Measurements from ENCODE around the gene PRKG1. TPM values are rescaled to one million over a fixed set of nuclear protein-coding genes. Genes with fewer than 3 reads are reported as not detected.

PRKG1 gene
- polyA plus RNA-seq, 1 donor = 12.0 TPM

DNA sequence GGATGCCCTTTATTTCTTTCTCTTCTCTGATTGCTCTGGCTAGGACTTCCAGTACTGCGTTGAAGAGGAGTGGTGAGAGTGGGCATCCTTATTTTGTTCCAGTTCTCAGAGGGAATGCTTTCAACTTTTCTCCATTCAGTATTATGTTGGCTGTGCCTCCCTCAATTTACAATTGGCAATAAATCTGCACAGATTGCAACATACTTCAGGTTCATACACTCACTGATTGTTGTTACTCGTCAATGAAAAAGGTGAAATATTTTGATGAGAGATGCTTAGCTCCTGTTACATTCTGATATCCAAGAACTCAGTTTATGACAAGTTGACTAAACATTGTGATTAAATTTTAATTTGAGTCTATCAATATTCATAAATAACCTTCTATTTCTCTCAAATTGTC lies 1201.9 kb downstream of the PRKG1 start:
- Histone ChIP-seq H3K27me3 (ENCODE audit: control insufficient read depth, insufficient read depth, low read length) (no peaks in the 10 kb centered on the region), H3K9me3 (ENCODE audit: control insufficient read depth, low read depth, low read length) (no peaks in the 10 kb centered on the region)

DNA sequence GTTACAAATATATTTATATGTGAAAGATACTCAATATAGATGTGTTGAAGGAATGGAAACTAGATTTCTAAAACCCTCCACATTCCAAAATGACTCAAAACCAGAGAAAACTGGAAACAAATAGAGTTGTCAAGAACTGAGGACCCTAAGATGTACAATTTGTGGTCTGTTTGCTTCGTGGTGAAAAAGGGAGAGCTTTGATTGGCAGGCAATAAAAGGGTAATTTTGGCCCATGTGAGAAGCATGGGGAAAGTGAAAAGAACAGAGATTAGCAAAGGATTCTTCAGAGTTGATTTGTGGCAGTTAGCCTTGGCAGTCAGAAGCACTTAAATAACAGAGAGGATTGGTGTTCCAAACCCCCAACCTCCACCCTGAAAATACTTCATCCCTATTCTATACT lies 1202.7 kb downstream of the PRKG1 start:
- WGBS (ENCODE audit: insufficient coverage, low lambda C conversion rate) = 0% methylated on average over 1 of the region's 1 CpG

More for the DNA sequence above, 1201.9 kb downstream of the PRKG1 start:
- Histone ChIP-seq H3K4me1 (ENCODE audit: control insufficient read depth, insufficient read depth, low read length) (no peaks in the 10 kb centered on the region), H3K36me3 (ENCODE audit: control insufficient read depth, insufficient read depth, low read length) (no peaks in the 10 kb centered on the region), H3K4me3 (ENCODE audit: low read length) (no peak overlapping the region), H3K27ac (ENCODE audit: low read length) (no peak overlapping the region)
- no peak for DNase-seq
- 100% methylated on average over 1 of the region's 2 CpGs for WGBS (ENCODE audit: insufficient coverage, low lambda C conversion rate)

DNA sequence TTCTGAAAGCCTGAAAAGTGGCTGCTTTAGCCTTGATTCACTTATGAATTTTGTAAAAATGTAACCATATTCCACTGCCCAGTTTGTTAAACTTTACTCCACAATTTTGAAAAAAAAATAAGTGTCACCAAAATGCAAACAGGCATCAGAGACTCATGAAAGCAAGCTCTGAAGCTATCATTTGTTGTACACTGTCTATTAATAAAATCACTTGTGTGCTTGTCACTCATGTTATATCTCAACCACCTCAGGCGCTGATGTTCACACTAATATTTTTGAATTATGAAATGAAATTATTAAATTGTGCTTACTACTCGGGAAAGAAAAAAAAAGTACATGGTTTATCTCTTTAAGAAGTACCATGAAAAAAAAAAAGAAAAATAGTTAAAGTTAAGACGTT lies 1205.3 kb downstream of the PRKG1 start:
- Histone ChIP-seq H3K27me3 (ENCODE audit: control insufficient read depth, insufficient read depth, low read length) (no peaks in the 10 kb centered on the region), H3K27ac (ENCODE audit: low read length) (no peak overlapping the region), H3K9me3 (ENCODE audit: control insufficient read depth, low read depth, low read length) (no peaks in the 10 kb centered on the region), H3K4me1 (ENCODE audit: control insufficient read depth, insufficient read depth, low read length) (no peaks in the 10 kb centered on the region), H3K4me3 (ENCODE audit: low read length) (no peak overlapping the region), H3K36me3 (ENCODE audit: control insufficient read depth, insufficient read depth, low read length) (peaks cover 3% of the 10 kb centered on the region)
- DNase-seq = no peak
- 78% methylated on average over 2 of the region's 3 CpGs for WGBS (ENCODE audit: insufficient coverage, low lambda C conversion rate)

More for the DNA sequence above, 1202.7 kb downstream of the PRKG1 start:
- Histone ChIP-seq H3K27ac (ENCODE audit: low read length) (no peak overlapping the region), H3K9me3 (ENCODE audit: control insufficient read depth, low read depth, low read length) (no peaks in the 10 kb centered on the region), H3K27me3 (ENCODE audit: control insufficient read depth, insufficient read depth, low read length) (no peaks in the 10 kb centered on the region), H3K4me1 (ENCODE audit: control insufficient read depth, insufficient read depth, low read length) (no peaks in the 10 kb centered on the region), H3K4me3 (ENCODE audit: low read length) (no peak overlapping the region), H3K36me3 (ENCODE audit: control insufficient read depth, insufficient read depth, low read length) (no peaks in the 10 kb centered on the region)
- no peak for DNase-seq

DNA sequence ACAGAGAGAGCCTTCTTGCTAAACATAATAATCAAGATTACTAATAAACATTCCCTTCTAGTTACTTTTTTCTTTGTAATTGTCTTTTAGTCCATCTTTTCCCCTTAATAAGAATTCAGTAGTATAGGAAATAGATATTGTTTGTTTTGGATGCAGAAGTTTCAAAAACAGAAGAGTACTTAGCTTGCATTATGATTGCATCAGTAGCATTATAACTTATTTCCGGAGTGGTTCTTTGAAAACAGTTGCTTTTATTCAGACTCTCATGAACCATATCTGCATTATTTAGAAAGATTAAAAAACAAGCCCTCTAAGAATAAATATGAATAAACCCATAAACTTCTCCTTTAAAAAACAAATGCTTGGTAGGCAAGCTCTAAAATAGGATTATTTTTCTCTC lies 1205.8 kb downstream of the PRKG1 start:
- no peak for DNase-seq
- Histone ChIP-seq H3K4me1 (ENCODE audit: control insufficient read depth, insufficient read depth, low read length) (no peaks in the 10 kb centered on the region), H3K27ac (ENCODE audit: low read length) (no peak overlapping the region), H3K4me3 (ENCODE audit: low read length) (no peak overlapping the region), H3K9me3 (ENCODE audit: control insufficient read depth, low read depth, low read length) (no peaks in the 10 kb centered on the region), H3K36me3 (ENCODE audit: control insufficient read depth, insufficient read depth, low read length) (peaks cover 3% of the 10 kb centered on the region), H3K27me3 (ENCODE audit: control insufficient read depth, insufficient read depth, low read length) (no peaks in the 10 kb centered on the region)
- 100% methylated on average over 1 of the region's 1 CpG for WGBS (ENCODE audit: insufficient coverage, low lambda C conversion rate)

DNA sequence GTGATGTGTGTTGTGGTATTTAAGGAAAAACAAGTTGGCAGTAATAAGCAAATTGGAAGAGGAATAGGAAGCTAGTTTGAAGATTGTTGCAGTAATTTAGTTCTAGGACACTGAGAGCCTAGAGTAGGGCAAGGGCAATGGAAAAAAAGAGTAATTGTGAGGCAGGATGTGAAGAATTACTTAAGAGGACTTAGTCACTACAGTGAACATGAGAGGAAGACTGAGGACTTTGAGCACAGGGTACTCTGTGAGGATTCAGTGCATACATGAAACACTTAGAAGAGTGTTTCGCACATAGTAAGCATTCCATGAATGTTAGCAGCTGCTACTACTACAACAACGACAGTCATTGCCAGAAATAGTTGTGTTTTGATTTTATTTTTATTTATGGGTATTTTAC lies 1208.9 kb downstream of the PRKG1 start:
- Histone ChIP-seq H3K9me3 (ENCODE audit: control insufficient read depth, low read depth, low read length) (no peaks in the 10 kb centered on the region), H3K4me3 (ENCODE audit: low read length) (no peak overlapping the region), H3K4me1 (ENCODE audit: control insufficient read depth, insufficient read depth, low read length) (peaks cover 7% of the 10 kb centered on the region), H3K27me3 (ENCODE audit: control insufficient read depth, insufficient read depth, low read length) (no peaks in the 10 kb centered on the region), H3K36me3 (ENCODE audit: control insufficient read depth, insufficient read depth, low read length) (peaks cover 3% of the 10 kb centered on the region), H3K27ac (ENCODE audit: low read length) (no peak overlapping the region)
- no CpG with 5 or more reads among the region's 2 CpGs for WGBS (ENCODE audit: insufficient coverage, low lambda C conversion rate)
- no peak for DNase-seq

DNA sequence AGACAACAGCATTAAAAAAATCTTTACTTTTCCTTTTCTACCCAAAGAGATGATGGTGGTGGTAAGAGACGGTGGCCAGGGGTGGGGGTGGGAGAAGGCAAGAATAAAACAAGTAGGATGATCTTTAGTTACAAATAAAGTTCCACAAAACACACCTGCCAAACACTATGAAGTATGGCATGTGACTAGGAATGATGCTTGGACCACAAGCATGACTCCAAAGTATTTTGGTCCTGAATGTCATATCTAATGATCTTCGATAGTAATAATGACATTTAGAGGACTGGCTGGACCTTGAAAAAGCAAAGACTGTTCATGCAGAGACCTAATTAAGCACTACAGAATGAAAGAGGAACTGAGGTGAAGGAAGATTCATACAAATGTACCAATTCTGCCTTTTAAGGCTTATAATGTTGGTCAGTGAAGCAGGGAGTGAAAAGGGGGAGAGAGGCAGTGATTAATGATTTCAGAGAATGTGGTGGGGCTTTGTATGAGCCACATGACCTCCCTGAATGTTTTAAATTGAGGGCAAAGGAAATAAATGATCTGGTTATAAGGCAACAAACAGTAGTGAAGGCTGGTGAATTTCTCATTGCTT lies 1210.2 kb downstream of the PRKG1 start:
- H3K4me3 ChIP-seq (ENCODE audit: low read length) = no peak overlapping the region
- peaks cover 7% of the 10 kb centered on the region for H3K4me1 ChIP-seq (ENCODE audit: control insufficient read depth, insufficient read depth, low read length)
- peaks cover 3% of the 10 kb centered on the region for H3K36me3 ChIP-seq (ENCODE audit: control insufficient read depth, insufficient read depth, low read length)
- H3K27ac ChIP-seq (ENCODE audit: low read length) = no peak overlapping the region
- no peaks in the 10 kb centered on the region for H3K27me3 ChIP-seq (ENCODE audit: control insufficient read depth, insufficient read depth, low read length)
- H3K9me3 ChIP-seq (ENCODE audit: control insufficient read depth, low read depth, low read length) = no peaks in the 10 kb centered on the region
- no CpG with 5 or more reads among the region's 2 CpGs for WGBS (ENCODE audit: insufficient coverage, low lambda C conversion rate)
- DNase-seq = no peak

DNA sequence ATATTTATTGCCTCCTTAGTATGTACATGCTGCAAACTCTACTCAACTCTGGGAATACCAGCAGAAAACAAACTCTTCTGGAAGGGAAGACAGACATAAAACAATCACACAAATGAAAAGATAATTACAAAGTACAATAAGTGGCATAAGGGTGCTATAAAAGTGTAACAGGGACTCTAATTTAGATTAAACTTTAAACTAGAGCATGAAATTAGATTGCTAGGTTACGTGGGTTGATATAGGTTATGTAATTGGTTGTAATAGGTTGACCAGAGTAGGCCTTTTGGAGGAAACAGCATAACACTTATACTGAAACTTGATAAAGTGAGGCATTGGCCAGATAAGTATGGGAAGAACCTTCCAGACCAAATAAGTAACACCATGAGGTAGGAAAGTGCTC lies 1213.6 kb downstream of the PRKG1 start:
- H3K27me3 ChIP-seq (ENCODE audit: control insufficient read depth, insufficient read depth, low read length) = no peaks in the 10 kb centered on the region
- no CpG with 5 or more reads among the region's 1 CpG for WGBS (ENCODE audit: insufficient coverage, low lambda C conversion rate)
- peaks cover 7% of the 10 kb centered on the region for H3K4me1 ChIP-seq (ENCODE audit: control insufficient read depth, insufficient read depth, low read length)
- no peaks in the 10 kb centered on the region for H3K9me3 ChIP-seq (ENCODE audit: control insufficient read depth, low read depth, low read length)
- H3K27ac ChIP-seq (ENCODE audit: low read length) = peak overlapping the region; percentile 37
- peaks cover 1% of the 10 kb centered on the region for H3K36me3 ChIP-seq (ENCODE audit: control insufficient read depth, insufficient read depth, low read length)
- no peak overlapping the region for H3K4me3 ChIP-seq (ENCODE audit: low read length)
- DNase-seq = peak; percentile 30 to 84

DNA sequence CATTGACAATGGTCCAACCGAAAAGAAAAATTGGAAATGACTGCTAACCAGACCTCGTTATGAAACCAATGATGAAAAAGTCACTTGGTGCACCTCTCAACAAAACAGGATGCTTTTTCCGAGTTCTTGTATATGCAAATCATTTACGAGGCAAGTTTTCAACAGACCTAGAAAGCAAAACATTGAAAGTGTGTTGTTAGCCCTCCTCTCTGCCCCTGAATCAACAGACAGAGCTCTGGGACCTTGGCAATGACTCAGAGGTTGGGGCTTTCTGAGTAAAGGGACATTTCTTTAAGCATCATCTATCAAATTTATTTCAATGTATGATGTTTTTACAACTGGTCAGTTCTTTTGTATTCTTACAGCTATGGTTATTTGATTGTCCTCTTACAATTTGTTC lies 1223.5 kb downstream of the PRKG1 start:
- no peaks in the 10 kb centered on the region for H3K9me3 ChIP-seq (ENCODE audit: control insufficient read depth, low read depth, low read length)
- H3K4me3 ChIP-seq (ENCODE audit: low read length) = no peak overlapping the region
- WGBS (ENCODE audit: insufficient coverage, low lambda C conversion rate) = 100% methylated on average over 1 of the region's 4 CpGs
- H3K27ac ChIP-seq (ENCODE audit: low read length) = no peak overlapping the region
- H3K4me1 ChIP-seq (ENCODE audit: control insufficient read depth, insufficient read depth, low read length) = no peaks in the 10 kb centered on the region
- no peaks in the 10 kb centered on the region for H3K27me3 ChIP-seq (ENCODE audit: control insufficient read depth, insufficient read depth, low read length)
- H3K36me3 ChIP-seq (ENCODE audit: control insufficient read depth, insufficient read depth, low read length) = no peaks in the 10 kb centered on the region
- no peak for DNase-seq

DNA sequence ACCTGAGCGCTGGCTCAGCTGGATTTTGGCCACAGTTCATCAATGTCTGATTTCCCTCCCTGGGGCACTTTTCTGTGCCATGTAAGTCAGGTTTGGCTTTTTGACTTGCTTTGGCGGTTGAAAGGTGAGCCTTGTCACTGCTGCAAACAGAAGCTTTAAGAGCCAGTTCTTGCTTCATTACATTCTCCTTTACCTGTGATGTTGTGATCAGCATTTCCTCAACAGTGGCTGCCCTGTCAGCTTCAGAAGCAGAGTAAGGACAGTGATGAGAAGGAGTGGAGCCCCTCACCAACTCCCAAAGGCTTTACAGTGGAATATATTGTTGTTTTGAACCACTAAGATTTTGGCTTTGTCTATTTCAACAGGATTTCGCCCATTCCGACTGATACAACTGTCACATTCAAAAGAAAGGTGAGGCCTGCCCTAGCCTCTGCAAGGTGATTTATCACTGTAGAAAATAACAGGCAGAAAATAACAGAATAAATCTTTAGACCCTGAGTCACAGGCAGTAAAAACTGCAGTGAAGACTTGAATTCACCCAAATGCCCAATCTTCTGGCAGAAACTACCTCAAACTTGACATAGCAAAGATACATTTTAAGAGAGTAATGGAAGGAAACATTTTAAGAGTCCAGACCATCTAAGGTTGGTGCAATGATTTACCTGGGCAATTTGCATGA lies 1226.5 kb downstream of the PRKG1 start:
- Histone ChIP-seq H3K9me3 (ENCODE audit: control insufficient read depth, low read depth, low read length) (no peaks in the 10 kb centered on the region), H3K4me3 (ENCODE audit: low read length) (no peak overlapping the region), H3K27ac (ENCODE audit: low read length) (no peak overlapping the region), H3K36me3 (ENCODE audit: control insufficient read depth, insufficient read depth, low read length) (no peaks in the 10 kb centered on the region), H3K27me3 (ENCODE audit: control insufficient read depth, insufficient read depth, low read length) (no peaks in the 10 kb centered on the region), H3K4me1 (ENCODE audit: control insufficient read depth, insufficient read depth, low read length) (no peaks in the 10 kb centered on the region)
- WGBS (ENCODE audit: insufficient coverage, low lambda C conversion rate) = no CpG with 5 or more reads among the region's 4 CpGs
- no peak for DNase-seq

DNA sequence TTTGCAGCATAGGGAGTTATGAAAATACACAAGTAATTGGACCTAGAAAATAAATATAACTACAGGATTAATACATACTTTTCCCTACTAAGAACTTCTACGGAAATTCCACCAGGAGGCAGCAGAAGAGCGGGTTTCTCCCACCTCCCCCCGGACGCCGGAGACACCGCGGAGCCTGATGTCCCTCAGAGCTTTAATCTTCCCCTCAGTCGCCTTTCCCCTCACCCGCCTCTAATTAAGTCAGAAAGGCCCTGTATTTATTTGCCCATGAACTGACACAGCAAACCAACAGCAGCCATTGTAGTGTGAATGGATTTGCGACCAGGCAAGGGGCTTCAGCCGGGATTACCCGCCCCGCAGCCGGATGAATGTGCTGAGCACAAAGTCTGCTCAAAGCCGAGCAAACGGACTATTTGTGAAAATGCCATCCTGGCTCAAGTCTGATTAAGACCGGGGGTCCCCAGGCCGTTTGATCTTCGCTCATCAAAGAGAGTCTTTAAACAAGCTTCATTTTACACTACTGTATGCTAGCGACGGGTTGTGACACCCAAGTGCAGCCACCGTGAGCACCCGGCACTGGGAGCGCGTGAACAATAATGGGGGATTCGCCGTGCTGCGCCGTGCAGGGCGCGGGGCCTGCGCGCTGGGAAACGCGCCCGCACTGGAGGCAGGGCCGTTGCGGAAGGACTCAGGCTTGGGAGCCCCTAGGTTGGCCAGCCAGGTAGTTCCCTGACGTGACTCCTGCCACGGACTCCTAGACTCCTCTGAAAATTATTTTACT lies 1234.2 kb downstream of the PRKG1 start:
- Histone ChIP-seq H3K27me3 (ENCODE audit: control insufficient read depth, insufficient read depth, low read length) (peaks cover 30% of the 10 kb centered on the region), H3K9me3 (ENCODE audit: control insufficient read depth, low read depth, low read length) (no peaks in the 10 kb centered on the region), H3K36me3 (ENCODE audit: control insufficient read depth, insufficient read depth, low read length) (no peaks in the 10 kb centered on the region), H3K4me3 (ENCODE audit: low read length) (peak overlapping the region; percentile 57), H3K4me1 (ENCODE audit: control insufficient read depth, insufficient read depth, low read length) (peaks cover 5% of the 10 kb centered on the region), H3K27ac (ENCODE audit: low read length) (no peak overlapping the region)
- WGBS (ENCODE audit: insufficient coverage, low lambda C conversion rate) = no CpG with 5 or more reads among the region's 40 CpGs
- DNase-seq = peak; percentile 44 to 73

Measured in large intestine (tissue), 3 donors.